22Rv1 (cell line): Measurements from ENCODE around the gene TEX22.

Source experiments
- CTCF ChIP-seq: fragments of 450-650 bp; IDR thresholded peaks from 2 replicates; pipeline ENCODE4 v1.5.1; 2017; ENCODE audit warnings: mild to moderate bottlenecking
- ZFX ChIP-seq: fragments of 450-650 bp; IDR thresholded peaks from 2 replicates; pipeline ENCODE4 v1.6.1; 2017; ENCODE audit warnings: antibody characterized with exemption, borderline replicate concordance

- TF ChIP-seq CTCF (no peak), ZFX (no peak)
Measured at GRCh38 chr14:105460616-105461015, 62.3 kb downstream of the TEX22 start.
